ENCODE data around the gene F11R. TPM values are rescaled to one million over a fixed set of nuclear protein-coding genes. Genes with fewer than 3 reads are reported as not detected.

The F11R gene
- total and polyA plus RNA-seq, 2 of the 13 experiments (the other 11 are each of a cell fraction or from before 2014, with no cell fraction given), result 95.8 to 105 TPM

- no peak for TF ChIP-seq ZFP36L2 (CRISPR knock-in tag; IDR thresholded peaks at IDR 0.05)
- no peak for TF ChIP-seq DDIT3 (CRISPR knock-in tag; IDR thresholded peaks at IDR 0.05)
- TF ChIP-seq PREB (CRISPR knock-in tag; IDR thresholded peaks at IDR 0.05), result no peak
- no peak for TF ChIP-seq ZNF740 (CRISPR knock-in tag; IDR thresholded peaks at IDR 0.05)
- TF ChIP-seq ZNF761 (CRISPR knock-in tag; conservative IDR thresholded peaks at IDR 0.05), result no peak
- no peak for TF ChIP-seq ZNF788 (CRISPR knock-in tag; IDR thresholded peaks at IDR 0.05; ENCODE audit: borderline replicate concordance)
- TF ChIP-seq ZFX (CRISPR knock-in tag; IDR thresholded peaks at IDR 0.05; ENCODE audit: low read depth), result no peak
- no peak for TF ChIP-seq ZNF574 (CRISPR knock-in tag; IDR thresholded peaks at IDR 0.05)
- no peak for TF ChIP-seq ZNF367 (CRISPR knock-in tag; IDR thresholded peaks at IDR 0.05; ENCODE audit: borderline replicate concordance)
- TF ChIP-seq ZNF674 (CRISPR knock-in tag; IDR thresholded peaks at IDR 0.05; ENCODE audit: low read depth), result no peak
- TF ChIP-seq KLF12 (CRISPR knock-in tag; IDR thresholded peaks at IDR 0.05; ENCODE audit: borderline replicate concordance), result no peak
- no peak for TF ChIP-seq ZNF672 (CRISPR knock-in tag; IDR thresholded peaks at IDR 0.05)
- TF ChIP-seq THAP11 (CRISPR knock-in tag; IDR thresholded peaks at IDR 0.05), result 0 out of 2 replicates have a peak, but pooled peaks have one; percentile 17
- no peak for TF ChIP-seq CBX2 (IDR thresholded peaks at IDR 0.05; ENCODE audit: low read depth, low read length)
- no peak for TF ChIP-seq CBX2 (CRISPR knock-in tag; IDR thresholded peaks at IDR 0.05; ENCODE audit: low read depth)
- TF ChIP-seq MTERF4 (CRISPR knock-in tag; IDR thresholded peaks at IDR 0.05), result no peak
- TF ChIP-seq CREB1 (IDR thresholded peaks at IDR 0.05), result no peak
- TF ChIP-seq CREB1 (CRISPR knock-in tag; IDR thresholded peaks at IDR 0.05), result 0 out of 2 replicates have a peak, but pooled peaks have one; percentile 21
- TF ChIP-seq BRF2 (CRISPR knock-in tag; IDR thresholded peaks at IDR 0.05), result no peak
- TF ChIP-seq FOXA3 (CRISPR knock-in tag; IDR thresholded peaks at IDR 0.05), result peak; percentile 40; the same call in 1 of the 2 replicates
- TF ChIP-seq AGO1 (IDR thresholded peaks at IDR 0.05; ENCODE audit: low read depth, low read length, poor library complexity, severe bottlenecking), result no peak
- TF ChIP-seq ONECUT2 (CRISPR knock-in tag; IDR thresholded peaks at IDR 0.05), result no peak
- TF ChIP-seq ZSCAN29 (CRISPR knock-in tag; conservative IDR thresholded peaks at IDR 0.05), result no peak
- TF ChIP-seq TSC22D2 (CRISPR knock-in tag; IDR thresholded peaks at IDR 0.05; ENCODE audit: borderline replicate concordance), result no peak
Measured at GRCh38 chr1:160961419-160961818, 59.5 kb downstream of the F11R start (continued).

All from HepG2 (cell line).